Measurements from ENCODE around the gene ATXN1L.
"Not testable (repeated sequence)": the region's sequence is repeated elsewhere in the genome, so short reads cannot be mapped to it uniquely, and the experiment has no call there.

DNA sequence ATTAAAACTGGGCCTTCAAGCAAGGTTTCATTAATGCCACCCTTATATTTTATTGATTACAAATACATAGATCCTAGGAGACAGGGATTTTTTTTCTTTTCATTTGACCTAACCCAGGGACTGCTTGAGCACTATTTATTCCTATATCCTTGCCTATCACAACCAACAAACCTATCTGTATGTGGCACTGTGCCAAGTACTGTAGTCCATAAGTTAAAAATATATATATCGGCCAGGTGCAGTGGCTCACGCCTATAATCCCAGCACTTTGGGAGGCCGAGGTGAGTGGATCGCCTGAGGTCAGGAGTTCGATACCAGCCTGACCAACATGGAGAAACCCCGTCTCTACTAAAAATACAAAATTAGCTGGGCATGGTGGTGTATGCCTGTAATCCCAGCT is 21.4 kb downstream of the ATXN1L start:
- not testable (repeated sequence) for TF ChIP-seq EZH2phosphoT487 (IDR thresholded peaks at IDR 0.05; ENCODE audit: insufficient read depth, low read depth); EZH2 (IDR thresholded peaks at IDR 0.05; ENCODE audit: insufficient read depth, poor library complexity, severe bottlenecking)
